LHCN-M2 (cell line): ENCODE measurements around the gene BANP. TPM values are rescaled to one million over a fixed set of nuclear protein-coding genes. Genes with fewer than 3 reads are reported as not detected.
"Not testable (repeated sequence)": the region's sequence is repeated elsewhere in the genome, so short reads cannot be mapped to it uniquely, and the experiment has no call there.

Source experiments
- DNase-seq: peaks from one replicate; pipeline ENCODE4 v3.0.0-alpha.2; 2012; ENCODE audit warnings: low read depth
- total RNA-seq: library from RNA; depleted of rRNA; stranded (reverse); fragments of >200 nt; gene quantifications from 2 replicates; pipeline ENCODE4 v1.2.3, GENCODE V29; 2014

The BANP gene
- total RNA-seq, 1 experiment from 2014 or later: 20.5 TPM

DNA sequence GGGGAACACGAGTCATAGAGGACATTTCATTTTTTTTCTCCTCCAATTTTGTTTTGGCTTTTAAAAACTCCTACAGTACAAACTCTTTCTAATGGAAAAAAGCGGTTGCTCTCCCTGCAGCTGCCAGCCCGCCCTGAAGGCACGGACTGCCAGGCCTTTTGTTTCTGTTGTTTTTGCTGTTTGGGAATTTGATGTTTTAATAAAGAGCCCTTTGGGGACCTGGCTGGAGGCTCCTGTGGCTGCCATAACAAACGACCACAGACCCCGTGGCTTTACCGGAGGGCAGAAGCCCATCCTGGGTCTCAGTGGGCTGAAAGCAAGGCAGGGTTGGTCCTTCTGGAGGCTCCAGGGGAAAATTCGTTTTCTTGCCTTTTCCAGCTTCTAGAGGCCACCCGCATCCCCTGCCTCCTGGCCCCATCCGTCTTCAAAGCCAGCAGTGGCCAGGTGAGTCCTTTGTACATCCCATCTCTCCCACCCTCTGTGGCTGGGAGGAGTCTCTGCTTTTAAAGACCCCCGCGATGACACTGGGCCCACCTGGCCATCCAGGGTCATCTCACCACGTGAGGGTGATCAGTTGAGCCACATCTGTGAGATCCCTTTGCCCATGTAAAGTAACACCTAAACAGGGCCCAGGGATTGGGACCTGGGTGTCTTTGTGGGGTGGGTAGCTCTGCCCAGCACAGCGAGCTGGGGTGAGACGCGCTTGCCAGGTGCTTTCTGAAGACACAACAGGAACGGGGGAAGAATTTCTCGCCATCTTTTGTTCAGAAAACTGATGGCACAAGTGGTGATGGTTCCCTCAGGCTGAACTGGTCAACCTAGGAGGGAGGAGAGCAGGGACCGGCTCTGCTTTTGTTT is 113.9 kb downstream of the BANP start:
- DNase-seq: no peak

DNA sequence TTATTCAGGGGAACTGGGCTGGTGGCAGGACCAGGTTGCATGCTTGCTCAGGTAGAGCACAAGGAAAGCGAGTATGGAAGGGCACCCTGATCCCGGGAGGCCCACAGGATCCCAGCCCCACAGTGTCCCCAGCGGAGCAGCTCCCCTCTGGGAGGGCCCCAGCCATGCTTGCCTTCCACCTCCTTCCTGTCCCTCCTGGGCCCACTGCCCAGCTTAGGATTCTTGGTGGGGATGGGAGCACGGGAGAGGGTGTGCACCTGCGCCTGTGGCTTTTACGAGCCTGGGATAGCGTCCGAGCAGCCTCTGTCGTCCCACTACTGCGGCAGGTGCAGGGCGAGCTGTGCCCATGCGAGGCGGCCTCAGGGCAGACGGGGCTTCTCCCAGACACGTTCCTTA is 114.5 kb downstream of the BANP start:
- DNase-seq: no peak

DNA sequence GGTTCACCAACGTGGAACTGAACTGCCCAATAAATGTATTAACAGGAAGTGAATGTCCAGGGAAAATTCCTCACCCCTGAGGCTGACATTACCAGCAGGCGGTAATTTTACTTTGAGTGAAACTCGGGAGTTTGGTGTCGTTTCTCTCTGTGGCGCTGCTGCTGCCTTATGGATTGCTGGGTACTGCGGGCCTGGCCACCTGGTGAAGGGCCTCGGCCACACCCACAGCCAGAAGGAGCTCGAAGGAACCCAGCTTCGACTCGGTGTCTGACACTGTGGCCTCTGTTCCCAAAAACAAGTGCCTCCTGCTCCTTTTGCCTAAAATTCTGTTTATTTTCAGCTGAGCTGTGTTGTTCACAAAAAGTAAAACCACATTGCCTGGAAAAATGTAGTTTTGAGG is 115.0 kb downstream of the BANP start:
- no peak for DNase-seq

DNA sequence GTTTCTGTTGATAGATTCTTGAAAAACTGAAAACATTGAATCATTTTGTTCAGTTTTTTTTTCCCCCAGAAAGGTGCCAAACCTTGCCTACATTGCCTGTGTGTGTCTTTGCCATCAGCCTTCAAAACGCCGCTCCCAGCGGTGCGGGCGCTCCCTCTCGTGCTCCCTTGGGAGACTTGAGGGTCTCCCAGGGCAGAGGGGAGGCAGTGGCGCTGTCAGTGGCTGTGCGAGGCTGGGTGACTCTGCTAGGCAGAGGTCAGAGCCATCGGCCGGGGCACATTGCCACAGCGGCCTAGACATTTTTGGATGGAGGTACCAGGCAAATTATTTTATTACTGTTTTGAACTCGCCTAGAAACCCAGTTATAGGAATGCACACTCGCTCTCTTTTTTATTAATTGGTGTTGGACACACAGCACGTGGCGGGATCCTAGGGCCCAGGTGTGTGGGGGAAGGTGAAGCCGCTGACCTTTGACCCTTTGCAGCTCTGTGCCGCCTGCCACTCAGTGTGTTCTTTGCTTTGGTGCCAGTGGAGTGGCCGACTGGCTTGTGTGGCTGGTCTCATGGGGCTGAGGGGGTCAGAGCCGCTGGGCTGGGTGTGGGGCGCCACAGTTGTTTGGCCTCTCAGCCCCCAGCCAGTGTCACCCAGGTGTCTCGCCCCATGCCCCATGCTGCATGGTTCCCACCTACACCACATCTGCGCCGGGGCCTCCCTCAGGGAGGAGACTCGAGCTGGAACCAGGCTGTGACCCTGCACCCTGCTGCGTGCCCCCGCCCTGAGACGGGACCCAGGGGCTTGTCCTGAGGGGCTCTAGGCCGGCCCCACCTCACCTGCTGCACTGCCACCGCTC is 115.7 kb downstream of the BANP start:
- DNase-seq: no peak

DNA sequence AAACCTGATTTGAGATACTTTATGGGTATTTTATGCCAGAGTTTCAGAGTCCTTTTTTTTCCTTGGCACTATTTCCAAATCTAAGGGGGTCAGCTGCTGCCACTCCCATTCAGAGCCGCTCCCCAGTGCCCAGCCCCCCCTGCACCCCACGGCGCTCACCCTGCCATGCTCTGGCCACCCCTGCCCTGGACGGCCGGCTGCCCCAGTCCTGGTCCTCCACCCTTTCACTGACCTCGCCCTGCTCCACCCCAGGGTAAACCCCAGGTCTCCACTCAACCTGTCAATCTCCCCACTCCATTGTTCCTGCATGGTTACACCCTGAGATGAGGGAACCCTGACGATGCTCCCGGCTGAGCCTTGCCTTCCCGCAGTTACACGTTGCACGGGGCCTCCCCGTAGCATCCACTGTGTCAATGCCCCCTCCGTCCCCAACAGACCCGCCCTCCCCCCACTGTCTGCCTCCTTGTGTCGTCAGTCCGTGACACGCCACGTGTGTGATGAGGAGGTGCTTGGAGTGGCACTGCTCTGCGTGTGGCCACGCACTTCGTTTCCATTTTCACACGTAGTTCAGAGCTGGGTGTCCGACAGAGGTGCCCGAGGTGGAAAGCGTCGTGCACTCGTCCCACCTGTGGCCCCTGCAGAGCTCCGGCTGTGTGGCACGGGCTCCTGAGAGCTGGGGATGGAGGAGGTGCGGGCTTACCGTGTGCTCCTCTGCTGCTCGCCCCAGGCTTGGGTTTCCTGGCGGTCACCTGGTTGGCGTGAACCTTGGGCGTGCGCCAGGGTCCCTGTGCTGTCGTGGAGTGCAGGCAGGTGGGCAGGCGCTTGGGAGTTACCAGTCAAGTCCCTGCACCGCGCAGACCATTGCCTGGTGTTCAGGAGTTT is 116.5 kb downstream of the BANP start:
- no peak for DNase-seq

DNA sequence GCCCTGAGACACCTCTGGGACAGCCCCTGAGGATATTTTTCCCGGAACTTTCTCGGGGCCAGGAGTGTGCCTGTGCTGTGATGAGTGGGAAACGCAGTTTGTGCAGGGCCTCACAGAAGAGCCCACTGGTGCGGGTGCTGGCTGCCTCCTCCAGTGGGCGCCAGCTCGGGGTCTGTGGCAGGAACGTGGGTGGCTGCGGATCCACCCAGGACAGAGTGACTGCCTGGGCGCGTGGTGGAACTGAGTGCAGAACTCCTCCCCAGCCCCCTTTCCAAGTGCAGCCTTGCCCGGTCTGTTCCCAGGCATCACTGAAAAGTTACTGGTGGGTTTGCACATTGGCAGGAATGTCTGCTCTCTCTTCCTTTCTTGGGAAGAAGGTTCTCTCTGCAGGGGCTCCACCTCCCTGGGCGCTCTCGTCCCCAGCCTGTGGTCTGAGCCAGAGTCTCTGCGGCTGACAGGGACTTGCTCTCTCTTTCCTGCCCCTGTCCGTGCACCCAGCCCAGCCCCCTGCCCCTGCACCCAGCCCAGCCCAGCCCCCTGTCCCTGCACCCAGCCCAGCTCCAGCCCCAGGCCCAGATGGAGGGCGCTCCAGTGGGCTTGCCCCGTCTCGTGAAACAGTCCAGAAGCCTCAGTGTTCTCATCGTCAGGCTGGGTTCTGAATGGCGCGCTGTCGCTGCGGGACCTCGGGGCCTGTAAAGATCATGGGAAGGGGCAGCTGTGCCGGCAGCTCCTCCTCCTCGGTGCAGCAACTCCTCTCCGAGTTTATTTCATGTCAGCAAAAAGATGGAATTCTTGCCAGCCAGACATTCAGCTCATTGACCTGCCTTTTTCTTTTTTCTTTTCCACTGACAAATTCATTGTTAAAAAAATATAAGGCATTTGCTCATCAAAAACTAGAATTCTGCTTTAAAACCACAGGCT is 117.5 kb downstream of the BANP start:
- DNase-seq: no peak

DNA sequence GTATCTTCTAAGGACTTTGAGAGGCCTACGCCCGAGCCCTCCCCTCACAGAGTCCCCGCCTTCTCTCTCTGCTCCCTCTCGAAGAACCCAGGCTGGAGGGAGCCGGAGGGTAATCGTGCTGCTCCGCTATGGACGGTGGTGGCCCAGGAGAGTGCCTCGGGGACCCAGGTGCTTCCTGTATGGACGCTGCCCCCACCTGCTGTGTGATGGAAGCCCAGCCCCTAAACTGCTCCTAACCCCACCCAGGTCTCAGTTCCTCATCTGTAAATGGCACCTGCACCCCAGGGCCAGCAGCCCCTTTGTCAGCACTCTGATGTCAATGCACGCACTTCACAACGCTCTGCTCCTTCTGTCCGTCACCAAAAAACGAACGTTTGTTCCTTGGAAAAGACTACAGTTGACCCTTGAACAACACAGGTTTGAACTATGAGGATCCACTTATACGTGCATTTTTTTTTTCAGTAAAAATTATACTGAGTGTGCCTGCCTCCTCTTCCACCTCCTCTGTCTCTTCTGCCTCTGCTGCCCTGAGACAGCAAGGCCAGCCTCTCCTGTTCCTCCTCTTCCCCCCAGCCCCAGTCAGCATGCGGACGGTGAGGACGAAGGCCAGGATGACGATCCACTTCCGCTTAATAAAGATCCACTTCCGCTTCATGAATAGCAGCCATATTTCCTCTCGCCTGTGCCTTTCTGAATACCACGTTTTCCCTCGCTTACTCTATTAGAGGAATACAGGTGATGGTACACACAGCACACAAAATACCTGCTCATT is 118.3 kb downstream of the BANP start:
- no peak for DNase-seq

DNA sequence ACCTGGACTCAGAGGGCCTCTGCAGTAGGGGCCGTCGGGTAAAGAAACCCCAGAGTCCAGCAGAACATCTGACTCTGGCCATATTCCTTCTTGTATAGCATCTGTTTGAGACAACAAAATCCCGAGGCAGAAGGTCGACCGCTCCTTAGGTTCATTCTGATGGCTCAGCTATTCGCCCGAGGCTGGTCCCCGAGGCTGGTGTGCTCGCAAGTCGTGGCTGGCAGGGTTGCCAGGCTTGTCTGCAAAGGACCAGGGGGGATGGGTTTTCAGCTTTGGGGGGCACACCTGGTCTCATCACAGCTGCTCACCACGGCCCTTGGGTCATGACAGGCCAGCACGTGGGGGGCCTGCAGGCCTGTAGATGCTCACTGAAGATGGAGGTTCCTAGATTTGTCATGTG is 119.1 kb downstream of the BANP start:
- DNase-seq: no peak

DNA sequence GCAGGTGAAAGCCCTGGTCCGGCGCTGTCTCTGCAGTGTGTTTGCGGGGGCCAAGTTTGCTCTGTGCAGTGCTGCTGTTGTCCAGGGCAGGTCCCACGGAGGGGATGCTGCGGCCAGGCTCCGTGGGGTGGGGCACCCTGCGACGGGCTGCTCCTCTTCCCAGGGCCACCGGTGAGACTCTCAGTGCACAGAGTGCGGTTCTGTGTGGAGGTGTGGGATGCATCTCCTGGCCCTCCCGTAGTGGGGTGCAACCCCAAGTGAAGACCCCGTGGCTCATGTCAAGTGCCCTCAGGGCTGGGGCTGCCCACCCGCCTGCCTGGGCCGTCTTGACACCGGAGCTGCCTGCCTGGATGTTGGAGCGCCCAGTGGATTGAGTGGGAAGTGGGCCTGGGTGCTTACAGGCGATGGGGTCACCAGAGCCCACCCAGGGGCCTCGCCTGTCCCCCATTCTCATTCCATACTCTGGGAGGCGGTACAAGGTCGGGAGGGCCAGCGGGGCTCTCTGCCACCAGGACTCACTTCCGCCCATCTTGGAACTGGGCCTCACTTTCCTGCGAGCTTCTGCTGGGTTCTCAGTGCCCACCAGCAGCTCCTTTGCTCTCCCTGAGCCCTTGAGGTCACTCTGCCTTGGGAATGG is 119.9 kb downstream of the BANP start:
- no peak for DNase-seq

DNA sequence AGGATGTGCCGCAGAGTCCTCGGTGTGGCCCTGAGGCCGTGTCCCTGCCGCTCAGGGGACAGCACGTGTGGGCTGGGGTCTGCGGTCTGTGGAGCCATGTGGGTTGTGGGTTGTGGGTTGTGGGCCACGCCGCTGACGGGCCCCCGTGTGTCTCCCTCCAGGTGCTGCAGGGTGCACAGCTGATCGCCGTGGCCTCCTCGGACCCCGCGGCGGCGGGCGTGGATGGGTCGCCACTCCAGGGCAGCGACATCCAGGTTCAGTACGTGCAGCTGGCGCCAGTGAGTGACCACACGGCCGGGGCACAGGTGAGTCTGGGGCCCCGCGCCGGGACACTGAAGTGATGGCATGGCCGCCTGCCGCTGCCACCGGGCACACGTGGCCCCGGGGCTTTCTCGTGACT is 120.7 kb downstream of the BANP start:
- no peak for DNase-seq

DNA sequence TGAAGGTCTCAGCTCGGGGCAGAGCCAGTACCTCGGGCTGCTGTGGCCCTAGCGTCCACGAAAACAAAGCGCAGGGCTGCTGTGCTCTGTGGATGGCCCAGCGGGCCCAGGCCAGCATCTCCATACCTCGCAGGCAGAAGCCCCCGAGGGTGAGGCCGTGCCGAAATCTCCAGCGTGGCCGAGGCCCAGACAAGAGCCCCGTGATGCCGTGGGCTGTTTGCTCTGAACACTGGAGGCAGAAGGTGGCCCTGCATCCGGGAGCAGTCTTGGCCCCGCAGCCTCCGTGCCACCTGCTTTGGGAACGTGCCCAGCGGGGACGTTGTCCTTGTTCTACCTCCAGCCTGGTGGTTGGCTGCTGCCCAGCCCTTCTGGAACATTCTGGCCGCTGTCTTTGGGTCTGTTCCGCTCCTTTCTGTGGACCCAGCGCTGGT is 121.4 kb downstream of the BANP start:
- no peak for DNase-seq

DNA sequence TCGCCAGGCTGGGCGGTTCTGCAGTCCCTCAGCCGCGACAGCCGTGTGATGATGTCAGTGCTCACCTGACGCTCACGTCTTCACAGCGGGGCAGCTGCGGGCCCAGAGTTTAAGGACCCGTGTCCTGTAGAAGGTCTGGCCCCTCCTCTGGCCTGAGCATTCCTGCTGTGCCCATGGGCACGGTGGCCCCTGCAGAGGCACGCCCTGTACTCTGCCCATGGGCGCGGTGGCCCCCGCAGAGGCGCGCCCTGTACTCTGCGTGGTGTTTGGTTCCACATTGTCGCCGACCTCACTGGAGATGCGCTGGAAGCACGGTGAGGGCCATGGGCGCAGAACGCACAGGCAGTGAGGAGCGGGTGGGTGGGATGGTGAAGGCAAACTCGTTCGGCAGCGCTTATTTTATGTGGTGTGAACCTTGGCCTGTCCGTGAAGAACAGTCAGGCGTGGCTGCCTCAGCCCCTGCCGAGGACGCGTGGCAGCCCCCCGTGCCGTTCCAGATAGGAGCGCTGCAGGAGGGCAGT is 122.0 kb downstream of the BANP start:
- no peak for DNase-seq

DNA sequence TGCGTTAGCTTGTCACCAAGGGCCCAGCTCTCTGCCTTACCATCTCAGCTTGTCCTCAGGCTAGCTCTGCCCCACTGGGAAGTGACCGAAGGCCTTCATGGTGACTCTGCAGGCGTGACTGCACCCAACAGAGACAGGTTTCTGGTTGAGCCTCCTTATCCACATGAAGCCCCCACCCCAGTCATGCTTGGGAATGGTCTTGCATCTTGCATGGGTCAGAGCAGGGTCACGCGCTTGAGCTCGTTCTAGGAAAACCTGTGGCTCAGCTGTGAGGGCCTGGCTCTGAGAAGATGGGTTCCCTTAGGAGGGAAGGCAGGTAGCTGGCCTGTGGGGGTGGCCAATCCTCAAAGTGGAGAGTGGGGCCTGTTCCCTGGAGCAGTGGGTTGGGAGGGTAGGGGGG is 122.8 kb downstream of the BANP start:
- no peak for DNase-seq

DNA sequence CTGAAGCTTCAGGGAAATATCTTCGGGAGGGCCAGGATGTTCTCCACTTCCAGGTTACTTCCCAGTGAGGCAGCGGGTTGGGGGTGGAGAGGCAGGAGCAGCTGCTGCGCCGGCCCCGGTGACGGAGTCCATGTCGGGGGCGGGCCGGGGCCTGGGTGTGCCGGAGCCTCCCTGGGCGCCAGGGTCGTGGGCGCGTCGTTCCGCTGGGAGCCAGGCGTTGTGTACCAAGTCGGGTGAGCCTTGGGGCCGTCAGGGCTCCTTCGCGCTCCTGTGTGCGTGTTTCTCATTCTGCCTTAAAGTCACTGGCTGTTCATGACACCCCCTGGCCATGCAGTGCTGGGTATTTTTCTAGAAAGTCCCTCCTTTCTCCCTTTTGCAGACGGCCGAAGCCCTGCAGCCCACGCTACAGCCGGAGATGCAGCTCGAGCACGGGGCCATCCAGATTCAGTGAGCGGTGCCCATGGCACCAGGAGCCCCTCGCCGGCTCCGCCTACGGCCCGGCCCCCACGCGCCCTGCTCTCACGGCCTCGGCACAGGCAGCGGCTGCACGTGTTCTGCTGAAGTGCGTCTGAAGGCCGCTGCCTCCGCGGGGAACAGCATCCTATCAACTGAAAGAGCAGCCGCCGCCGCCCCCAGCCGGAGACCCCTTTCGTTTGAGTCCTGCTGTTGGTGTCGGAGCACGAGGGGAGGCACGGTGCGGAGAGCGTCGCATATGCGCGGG is 125.1 kb downstream of the BANP start:
- no peak for DNase-seq

DNA sequence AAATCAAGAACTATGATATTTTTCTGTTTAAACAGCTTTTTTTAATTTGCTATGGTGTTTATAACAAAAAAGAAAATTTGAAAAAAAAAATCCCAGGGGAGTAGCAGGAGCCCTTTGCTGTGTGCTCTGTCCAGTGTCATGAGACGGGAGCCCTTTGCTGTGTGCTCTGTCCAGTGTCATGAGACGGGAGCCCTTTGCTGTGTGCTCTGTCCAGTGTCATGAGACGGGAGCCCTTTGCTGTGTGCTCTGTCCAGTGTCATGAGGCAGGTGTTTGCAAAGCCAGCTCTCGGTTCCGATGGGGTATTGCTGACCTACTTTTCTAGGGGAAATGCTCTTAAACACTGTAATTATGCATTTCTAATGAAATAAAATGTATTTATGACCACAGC is 125.7 kb downstream of the BANP start:
- not testable (repeated sequence) for DNase-seq

DNA sequence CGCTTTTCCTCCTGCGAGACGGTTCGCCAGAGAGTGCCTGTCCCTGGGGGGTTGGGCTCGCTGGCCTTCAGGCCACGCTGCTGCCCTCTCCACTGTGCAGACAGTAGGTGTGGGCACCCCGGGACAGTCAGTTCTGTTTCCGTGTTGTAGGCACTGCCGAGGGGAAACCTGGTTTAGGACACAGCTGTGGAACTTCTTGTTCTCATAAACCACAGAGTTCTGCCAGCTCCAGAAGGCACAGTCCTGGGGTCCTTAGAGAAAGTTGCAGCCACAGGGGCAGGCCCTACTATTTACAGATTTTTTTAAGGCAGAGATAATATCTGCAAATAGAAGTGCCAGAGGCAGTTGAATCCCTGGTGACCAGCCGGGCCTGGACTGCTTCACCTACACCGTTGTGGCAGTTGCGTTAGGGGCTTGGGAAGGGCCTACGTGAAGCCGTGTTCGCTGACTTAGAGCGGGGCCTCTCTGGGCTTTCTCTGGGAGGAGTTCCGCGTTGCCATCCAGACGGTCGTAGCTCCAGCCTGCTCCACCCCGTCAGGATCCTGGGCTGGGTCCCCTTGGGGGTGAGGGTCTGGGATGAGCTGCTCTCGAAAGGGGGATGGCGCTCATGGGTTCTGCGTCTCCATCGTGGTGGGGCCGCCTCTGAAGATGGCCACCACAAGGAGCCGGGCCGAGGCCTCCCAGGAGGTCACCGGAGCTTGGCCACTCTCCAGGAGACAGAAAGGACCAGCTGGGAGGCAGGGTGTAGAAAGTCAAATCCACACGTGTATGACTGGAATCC is 126.3 kb downstream of the BANP start:
- DNase-seq: no peak

DNA sequence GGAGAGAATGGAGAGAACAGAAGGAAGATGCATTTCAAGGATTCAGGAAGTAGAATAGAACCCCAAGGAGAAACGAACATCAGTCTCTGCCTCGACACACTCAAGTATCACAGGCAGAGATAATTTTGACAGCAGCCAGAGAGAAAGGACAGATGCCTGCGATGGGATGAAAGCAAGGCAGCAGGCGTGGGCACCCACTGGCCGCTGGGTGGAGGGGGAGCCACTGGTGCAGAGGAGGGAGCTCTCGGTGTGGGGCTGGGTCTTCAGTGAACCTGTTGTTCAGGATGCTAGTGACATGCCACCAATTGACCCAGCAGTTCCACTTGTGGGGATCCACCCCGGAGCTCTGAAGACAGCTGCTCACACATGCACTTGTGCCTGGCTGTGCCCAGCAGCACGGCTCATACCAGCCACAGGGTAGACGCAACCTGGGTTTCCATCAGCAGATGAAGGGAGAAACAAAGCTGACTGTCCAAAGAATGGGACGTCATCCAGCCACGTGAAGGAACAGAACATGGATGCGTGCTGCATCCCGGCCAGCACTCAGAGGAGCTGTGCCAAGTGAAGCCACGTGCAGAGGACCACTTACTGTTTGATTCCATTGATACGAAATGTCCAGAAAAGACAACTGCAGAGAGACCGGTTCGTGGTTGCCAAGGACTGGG is 127.0 kb downstream of the BANP start:
- DNase-seq: no peak
